Measurements from ENCODE around the gene DISP1.

Gene DISP1

GRCh38 chr1:222814536-222815439 lies at the start of gene DISP1:
TSS of gene DISP1 (plus strand) at chr1:222815039. CDS start at chr1:222942824, 127,785 bp downstream.
- no peaks in the 10 kb centered on the region for H3K9me3 ChIP-seq
- H3K4me3 ChIP-seq: peak within 1 kb of the TSS; percentile 90
- no peaks in the 10 kb centered on the region for H4K20me1 ChIP-seq
- TF ChIP-seq Cebpa-rat (IDR thresholded peaks at IDR 0.05): no peak
- H3K4me1 ChIP-seq: peaks cover 18% of the 10 kb centered on the region
- H3K27me3 ChIP-seq: no peaks in the 10 kb centered on the region
- no peaks in the 10 kb centered on the region for H3K36me3 ChIP-seq
- H3K27ac ChIP-seq: peak within 1 kb of the TSS; percentile 75
- H3K4me2 ChIP-seq: peak within 1 kb of the TSS; percentile 96
- H3K9ac ChIP-seq: peak within 1 kb of the TSS; percentile 83

- peaks cover 37% of the 10 kb centered on the region for H3K9me3 ChIP-seq
- H3K4me3 ChIP-seq: no peak overlapping the region
- no peak overlapping the region for H3K4me2 ChIP-seq
- H4K20me1 ChIP-seq: no peaks in the 10 kb centered on the region
- H3K36me3 ChIP-seq: 0 out of 2 replicates have a peak, but pooled peaks cover 5% of the 10 kb centered on the region
- no peak overlapping the region for H3K9ac ChIP-seq
- no peak overlapping the region for H3K27ac ChIP-seq
- no peaks in the 10 kb centered on the region for H3K27me3 ChIP-seq
- TF ChIP-seq Cebpa-rat (IDR thresholded peaks at IDR 0.05): no peak
- peaks cover 20% of the 10 kb centered on the region for H3K4me1 ChIP-seq
These were observed 47.7 kb upstream of the DISP1 start for GRCh38 chr1:222767152-222767571.

DNA sequence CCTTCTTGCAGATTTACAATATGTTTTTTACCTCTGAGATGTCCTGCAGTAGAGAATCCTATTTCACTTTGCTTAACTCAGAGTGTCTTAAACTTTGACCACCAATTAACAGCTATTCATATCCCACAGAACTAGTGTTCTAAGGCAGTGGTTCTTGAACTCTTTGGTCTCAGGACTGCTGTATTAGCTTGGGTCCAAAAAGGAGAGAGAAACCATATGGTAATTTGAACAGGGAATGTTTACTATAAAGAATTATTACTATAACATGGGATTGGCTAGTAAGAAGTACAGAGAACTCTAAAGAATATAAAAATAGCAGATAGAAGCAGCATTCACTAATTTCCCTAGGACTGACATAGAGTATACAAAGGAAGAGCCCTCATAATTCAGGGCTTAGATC lies 46.2 kb upstream of the DISP1 start:
- no peak overlapping the region; the same call in 1 of the 2 replicates for H3K4me3 ChIP-seq
- no peaks in the 10 kb centered on the region for H4K20me1 ChIP-seq
- peaks cover 37% of the 10 kb centered on the region for H3K9me3 ChIP-seq
- H3K27me3 ChIP-seq: no peaks in the 10 kb centered on the region
- no peak overlapping the region for H3K27ac ChIP-seq
- TF ChIP-seq Cebpa-rat (IDR thresholded peaks at IDR 0.05): no peak
- no peak overlapping the region for H3K4me2 ChIP-seq
- H3K4me1 ChIP-seq: peaks cover 28% of the 10 kb centered on the region
- H3K9ac ChIP-seq: no peak overlapping the region
- H3K36me3 ChIP-seq: 0 out of 2 replicates have a peak, but pooled peaks cover 5% of the 10 kb centered on the region

GRCh38 chr1:222769181-222769580 lies 45.7 kb upstream of the DISP1 start:
- Histone ChIP-seq H3K36me3 (0 out of 2 replicates have a peak, but pooled peaks cover 5% of the 10 kb centered on the region), H3K27me3 (no peaks in the 10 kb centered on the region), H3K4me1 (peaks cover 34% of the 10 kb centered on the region), H3K4me3 (no peak overlapping the region; the same call in 1 of the 2 replicates), H3K27ac (no peak overlapping the region), H3K9me3 (peaks cover 37% of the 10 kb centered on the region), H4K20me1 (no peaks in the 10 kb centered on the region), H3K9ac (no peak overlapping the region), H3K4me2 (no peak overlapping the region)
- no peak for TF ChIP-seq Cebpa-rat (IDR thresholded peaks at IDR 0.05)

GRCh38 chr1:222769971-222770620 lies 44.7 kb upstream of the DISP1 start:
- Histone ChIP-seq H4K20me1 (no peaks in the 10 kb centered on the region), H3K27me3 (no peaks in the 10 kb centered on the region), H3K36me3 (0 out of 2 replicates have a peak, but pooled peaks cover 5% of the 10 kb centered on the region), H3K4me3 (no peak overlapping the region), H3K4me1 (peaks cover 43% of the 10 kb centered on the region), H3K9ac (no peak overlapping the region), H3K4me2 (peak overlapping the region; percentile 25; the same call in 1 of the 2 replicates), H3K27ac (peak overlapping the region; percentile 96), H3K9me3 (peaks cover 37% of the 10 kb centered on the region)
- no peak for TF ChIP-seq Cebpa-rat (IDR thresholded peaks at IDR 0.05)

GRCh38 chr1:222772996-222773379 lies 41.9 kb upstream of the DISP1 start:
- 0 out of 2 replicates have a peak, but pooled peaks cover 5% of the 10 kb centered on the region for H3K36me3 ChIP-seq
- H3K9ac ChIP-seq: peak overlapping the region; percentile 77
- H4K20me1 ChIP-seq: no peaks in the 10 kb centered on the region
- TF ChIP-seq Cebpa-rat (IDR thresholded peaks at IDR 0.05): no peak
- H3K27ac ChIP-seq: peak overlapping the region; percentile 96
- peaks cover 30% of the 10 kb centered on the region for H3K9me3 ChIP-seq
- H3K27me3 ChIP-seq: no peaks in the 10 kb centered on the region
- H3K4me1 ChIP-seq: peaks cover 47% of the 10 kb centered on the region
- peak overlapping the region; percentile 45; the same call in 1 of the 2 replicates for H3K4me3 ChIP-seq
- peak overlapping the region; percentile 82 for H3K4me2 ChIP-seq

DNA sequence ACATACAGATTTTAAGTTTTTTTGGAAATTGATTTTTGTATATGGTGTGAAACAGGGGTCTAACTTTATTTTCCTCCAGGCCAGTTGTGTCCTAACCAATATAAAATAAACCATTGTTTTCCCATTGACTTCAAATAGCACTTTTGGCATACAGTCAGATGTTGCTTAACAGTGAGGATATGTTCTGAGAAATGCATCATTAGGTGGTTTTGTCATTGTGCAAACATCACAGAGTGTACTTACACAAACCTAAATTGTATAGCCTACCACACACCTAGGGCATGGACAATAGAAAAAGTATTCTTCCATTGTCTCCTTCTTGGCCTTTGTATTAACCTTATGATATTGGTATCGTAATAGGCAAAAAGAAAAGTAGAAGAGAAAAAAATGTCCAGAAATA lies 37.4 kb upstream of the DISP1 start:
- Histone ChIP-seq H3K36me3 (no peaks in the 10 kb centered on the region), H3K27me3 (no peaks in the 10 kb centered on the region), H3K9me3 (peaks cover 20% of the 10 kb centered on the region; the same call in 1 of the 2 replicates), H4K20me1 (no peaks in the 10 kb centered on the region), H3K27ac (no peak overlapping the region), H3K4me1 (peaks cover 24% of the 10 kb centered on the region), H3K4me3 (no peak overlapping the region), H3K4me2 (no peak overlapping the region), H3K9ac (no peak overlapping the region)
- TF ChIP-seq Cebpa-rat (IDR thresholded peaks at IDR 0.05): no peak

DNA sequence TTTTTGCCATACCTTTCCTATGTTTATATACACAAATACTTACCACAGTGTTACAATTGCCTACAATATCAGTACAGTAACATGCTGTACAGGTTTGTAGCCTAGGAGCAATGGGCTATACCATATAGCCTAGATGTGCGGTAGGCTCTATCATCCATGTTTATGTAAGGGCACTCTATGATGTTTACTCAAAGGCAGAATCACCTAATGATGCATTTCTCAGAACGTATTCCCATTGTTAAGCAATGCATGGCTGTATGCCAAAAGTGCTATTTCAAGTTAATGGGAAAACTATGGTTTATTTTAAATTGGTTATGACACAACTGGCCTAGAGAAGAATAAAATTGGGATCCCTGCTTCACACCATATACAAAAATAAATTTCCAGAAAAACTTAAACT lies 36.9 kb upstream of the DISP1 start:
- no peak overlapping the region for H3K4me2 ChIP-seq
- TF ChIP-seq Cebpa-rat (IDR thresholded peaks at IDR 0.05): no peak
- H3K36me3 ChIP-seq: no peaks in the 10 kb centered on the region
- peaks cover 20% of the 10 kb centered on the region; the same call in 1 of the 2 replicates for H3K9me3 ChIP-seq
- no peaks in the 10 kb centered on the region for H4K20me1 ChIP-seq
- H3K9ac ChIP-seq: no peak overlapping the region
- H3K4me3 ChIP-seq: no peak overlapping the region
- no peaks in the 10 kb centered on the region for H3K27me3 ChIP-seq
- H3K4me1 ChIP-seq: peaks cover 22% of the 10 kb centered on the region
- no peak overlapping the region for H3K27ac ChIP-seq

DNA sequence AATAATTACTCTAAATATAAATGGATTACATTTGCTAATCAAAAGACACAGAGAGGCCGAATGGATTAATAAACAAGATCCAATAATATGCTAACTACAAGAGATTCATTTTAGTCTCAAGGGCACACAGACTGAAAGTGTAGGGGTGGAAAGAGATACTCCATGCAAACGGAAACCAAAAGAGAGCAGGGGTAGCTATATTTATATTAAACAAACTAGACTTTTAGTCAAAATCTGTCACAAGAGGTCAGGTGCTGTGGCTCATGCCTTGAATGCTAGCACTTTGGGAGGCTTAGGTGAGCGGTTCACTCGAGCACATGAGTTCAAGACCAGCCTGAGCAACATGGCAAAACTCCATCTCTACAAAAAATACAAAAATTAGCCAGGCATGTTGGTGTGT lies 33.6 kb upstream of the DISP1 start:
- Histone ChIP-seq H3K9ac (no peak overlapping the region), H3K36me3 (no peaks in the 10 kb centered on the region)
- TF ChIP-seq Cebpa-rat (IDR thresholded peaks at IDR 0.05): no peak

More for the DNA sequence above, 33.6 kb upstream of the DISP1 start:
- H3K4me1 ChIP-seq: peaks cover 14% of the 10 kb centered on the region
- no peaks in the 10 kb centered on the region for H4K20me1 ChIP-seq
- H3K9me3 ChIP-seq: peaks cover 17% of the 10 kb centered on the region; the same call in 1 of the 2 replicates
- H3K4me3 ChIP-seq: no peak overlapping the region
- no peak overlapping the region for H3K27ac ChIP-seq
- no peaks in the 10 kb centered on the region for H3K27me3 ChIP-seq
- no peak overlapping the region for H3K4me2 ChIP-seq

Data from BLaER1 (cell line).